Uterus (tissue), 2 donors: ENCODE data around the gene FBLN2.

Experiments used
- POLR2A ChIP-seq, 2 donors: fragments of 450-650 bp; IDR thresholded peaks; one replicate each; pipeline ENCODE4 v1.6.1; 2016; ENCODE audit warnings: antibody characterized with exemption in 2 of 2, mild to moderate bottlenecking in 1 of 2, moderate library complexity in 1 of 2
- TF ChIP-seq, protein P1 (sequence below), 4 experiments: fragments of 200-600 bp in 2 of 4; fragments of 450-650 bp in 2 of 4; sonication (generic) in 2 of 4; IDR thresholded peaks; one replicate each; pipeline ENCODE4 v1.5.1; 2016 to 2019; ENCODE audit warnings: antibody characterized with exemption in 4 of 4, mild to moderate bottlenecking in 2 of 4, moderate library complexity in 1 of 4

DNA sequence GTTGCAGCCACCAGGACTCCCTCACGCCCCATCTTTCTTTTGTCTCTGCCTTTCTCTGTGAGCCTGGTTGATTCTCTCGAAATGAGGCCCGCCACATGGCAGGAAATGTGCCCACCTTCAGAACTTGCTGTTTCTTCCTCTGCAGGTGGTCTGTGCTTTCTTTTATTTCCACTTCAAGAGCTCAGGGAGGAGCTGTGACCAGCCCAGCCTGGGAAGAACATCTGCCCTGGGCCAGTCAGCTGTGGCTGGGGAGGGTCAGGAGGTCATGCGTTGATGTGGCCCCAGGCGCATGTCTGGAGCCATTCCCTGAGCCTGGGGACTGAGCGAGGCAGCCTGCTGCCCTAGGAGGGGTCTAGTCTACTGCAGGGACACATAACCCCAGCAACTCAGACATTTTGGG lies 8.0 kb downstream of the FBLN2 start:
- TF ChIP-seq, protein P1, sequence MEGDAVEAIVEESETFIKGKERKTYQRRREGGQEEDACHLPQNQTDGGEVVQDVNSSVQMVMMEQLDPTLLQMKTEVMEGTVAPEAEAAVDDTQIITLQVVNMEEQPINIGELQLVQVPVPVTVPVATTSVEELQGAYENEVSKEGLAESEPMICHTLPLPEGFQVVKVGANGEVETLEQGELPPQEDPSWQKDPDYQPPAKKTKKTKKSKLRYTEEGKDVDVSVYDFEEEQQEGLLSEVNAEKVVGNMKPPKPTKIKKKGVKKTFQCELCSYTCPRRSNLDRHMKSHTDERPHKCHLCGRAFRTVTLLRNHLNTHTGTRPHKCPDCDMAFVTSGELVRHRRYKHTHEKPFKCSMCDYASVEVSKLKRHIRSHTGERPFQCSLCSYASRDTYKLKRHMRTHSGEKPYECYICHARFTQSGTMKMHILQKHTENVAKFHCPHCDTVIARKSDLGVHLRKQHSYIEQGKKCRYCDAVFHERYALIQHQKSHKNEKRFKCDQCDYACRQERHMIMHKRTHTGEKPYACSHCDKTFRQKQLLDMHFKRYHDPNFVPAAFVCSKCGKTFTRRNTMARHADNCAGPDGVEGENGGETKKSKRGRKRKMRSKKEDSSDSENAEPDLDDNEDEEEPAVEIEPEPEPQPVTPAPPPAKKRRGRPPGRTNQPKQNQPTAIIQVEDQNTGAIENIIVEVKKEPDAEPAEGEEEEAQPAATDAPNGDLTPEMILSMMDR (IDR thresholded peaks at IDR 0.05), result no peak
- no peak for TF ChIP-seq POLR2A (IDR thresholded peaks at IDR 0.05)
